ENCODE data around the gene GRM7.

GRM7 gene

DNA sequence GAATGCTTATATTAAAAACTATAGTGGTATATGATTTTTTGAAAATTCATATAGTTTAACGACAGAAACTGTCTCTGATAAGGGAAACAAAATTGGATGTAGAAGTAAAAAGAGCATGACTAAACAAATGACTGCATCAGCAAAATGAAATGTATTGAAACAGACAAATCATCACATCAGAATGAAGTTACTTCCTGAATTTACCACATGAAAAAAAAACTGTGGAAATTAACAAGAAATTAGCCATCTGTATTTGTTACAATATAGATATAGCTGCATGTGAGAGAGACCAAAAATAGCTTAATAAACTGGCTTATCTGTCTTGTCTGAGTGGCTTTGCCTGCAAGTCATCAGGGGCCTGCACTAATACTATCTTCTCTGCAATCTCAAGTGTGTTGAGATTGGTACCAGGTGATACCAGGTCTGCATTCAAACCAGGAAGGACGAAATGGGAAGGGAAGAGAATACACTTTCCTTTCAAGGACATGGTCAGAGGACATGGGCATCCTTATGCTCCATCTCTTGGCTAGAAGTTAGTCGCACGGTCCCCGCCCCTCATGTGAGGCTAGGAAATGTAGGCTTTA is 388.7 kb downstream of the GRM7 start:
- DNase-seq, result no peak

DNA sequence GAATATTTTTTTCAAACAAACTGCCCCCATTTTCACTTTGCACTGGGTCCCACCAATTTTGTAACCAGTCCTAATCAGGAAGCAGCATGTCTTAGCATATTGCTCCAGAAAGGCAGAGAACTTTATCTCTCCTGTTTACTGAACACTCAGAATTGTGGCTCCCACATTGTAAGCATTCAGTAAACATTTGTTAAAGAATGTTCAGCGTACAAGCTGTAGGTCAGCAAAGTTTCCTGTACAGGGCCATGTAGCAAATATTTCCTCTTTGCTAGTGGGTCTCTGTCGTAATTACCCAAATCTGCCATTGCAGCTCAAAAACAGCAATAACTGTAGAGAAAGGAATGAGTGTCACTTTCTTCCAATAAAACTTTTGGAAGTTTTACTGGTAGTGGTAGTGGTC is 393.3 kb downstream of the GRM7 start:
- no peak for DNase-seq

DNA sequence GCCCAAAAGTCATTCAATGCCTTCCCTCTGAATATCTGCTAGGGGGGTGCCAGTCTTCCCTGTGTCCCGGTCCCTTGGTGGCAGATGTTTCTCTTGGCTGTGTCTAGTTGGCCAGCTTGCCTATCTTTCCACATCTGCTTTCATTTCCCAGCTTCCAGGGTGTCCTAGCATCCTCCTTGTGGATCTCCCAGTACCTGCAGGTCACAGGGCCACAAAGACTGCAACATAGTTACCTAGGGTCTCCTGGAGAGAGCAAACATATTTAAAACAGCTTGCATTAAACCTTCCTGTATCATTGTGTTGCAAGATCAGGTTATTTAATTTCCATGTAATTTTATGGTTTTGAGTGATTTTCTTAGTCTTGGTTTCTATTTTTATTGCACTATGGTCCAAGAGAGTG is 400.1 kb downstream of the GRM7 start:
- no peak for DNase-seq

DNA sequence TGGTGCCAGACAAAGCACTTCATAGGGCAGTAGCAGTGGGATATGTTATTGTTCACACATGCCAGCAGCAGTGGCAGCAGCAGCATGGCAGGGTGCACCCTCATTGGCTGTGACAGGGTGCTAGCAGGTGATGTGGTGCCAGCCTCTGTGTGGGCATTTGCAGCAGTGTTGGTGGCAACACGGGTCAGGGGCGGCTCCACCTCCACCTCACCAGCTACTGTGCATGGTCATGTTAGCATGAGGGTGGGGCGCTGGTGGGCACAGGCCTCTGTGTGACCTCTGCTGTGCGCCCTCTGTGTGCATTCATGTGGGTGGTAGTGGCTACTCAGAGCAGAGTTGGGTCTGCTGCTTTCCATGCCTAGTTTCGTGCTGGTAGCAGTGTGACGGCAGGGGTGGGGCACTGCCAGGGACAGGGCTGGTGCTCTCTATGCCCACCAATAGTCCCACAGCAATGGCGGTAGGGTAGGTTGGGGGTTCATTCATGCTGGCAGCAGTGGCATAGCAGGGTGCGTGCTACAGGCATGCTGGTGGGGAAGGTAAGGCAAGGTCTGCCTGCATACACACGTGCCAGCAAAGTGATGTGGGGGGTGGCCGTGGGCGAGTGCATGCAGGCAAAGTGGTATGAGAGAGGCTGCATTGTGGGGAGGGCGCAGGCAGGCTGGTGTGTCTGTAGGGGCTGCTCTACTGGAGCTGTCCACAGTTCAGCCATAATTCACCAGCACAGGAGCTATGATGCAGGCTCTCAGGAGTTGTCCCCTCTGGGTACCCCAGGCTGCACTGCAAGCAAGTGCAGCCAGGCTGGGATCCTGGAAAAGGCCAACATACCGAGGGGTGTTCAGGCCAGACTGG is 402.7 kb downstream of the GRM7 start:
- DNase-seq, result no peak

DNA sequence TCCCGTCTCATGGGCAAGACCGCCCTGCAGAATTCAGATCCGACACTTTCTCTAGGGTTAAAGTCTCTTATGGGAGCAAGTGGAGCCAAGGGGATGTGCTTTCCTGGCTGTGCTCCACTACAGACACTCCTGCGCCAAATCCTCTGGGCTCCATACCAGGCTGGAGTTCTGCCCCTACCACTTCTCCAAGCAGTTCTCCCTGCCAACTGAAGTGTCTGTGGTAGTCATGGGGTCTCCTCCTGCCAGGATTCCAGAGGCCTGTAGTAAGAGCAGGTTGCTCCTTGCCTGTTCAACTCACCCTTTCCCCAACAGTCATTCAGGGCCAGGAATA is 403.2 kb downstream of the GRM7 start:
- DNase-seq, result no peak

- no peak for DNase-seq
Observed at GRCh38 chr3:7265736-7266135, 404.8 kb downstream of the GRM7 start.

- no peak for DNase-seq
Observed at GRCh38 chr3:7266551-7266950, 405.6 kb downstream of the GRM7 start.

GRCh38 chr3:7270731-7271130 is 409.8 kb downstream of the GRM7 start:
- DNase-seq, result no peak

DNA sequence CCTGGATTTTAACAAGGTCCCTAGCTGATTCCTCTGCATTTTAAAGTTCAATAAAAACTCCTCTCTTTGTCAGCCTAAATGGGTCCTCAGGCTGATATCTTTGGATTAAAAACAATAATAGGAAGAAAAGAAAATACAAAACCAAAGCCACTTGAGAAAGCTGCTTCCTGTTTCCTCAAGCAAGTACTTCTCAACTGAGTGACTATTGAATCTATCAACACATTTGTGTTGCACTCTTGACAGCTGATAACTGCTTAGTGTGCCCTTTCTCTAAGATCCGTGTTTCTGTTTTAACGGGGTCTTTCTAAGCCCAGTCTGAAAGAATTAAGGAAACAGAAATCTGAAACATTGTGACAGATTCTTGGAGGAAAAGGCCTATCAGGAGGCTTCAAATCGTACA is 410.7 kb downstream of the GRM7 start:
- DNase-seq, result no peak

DNA sequence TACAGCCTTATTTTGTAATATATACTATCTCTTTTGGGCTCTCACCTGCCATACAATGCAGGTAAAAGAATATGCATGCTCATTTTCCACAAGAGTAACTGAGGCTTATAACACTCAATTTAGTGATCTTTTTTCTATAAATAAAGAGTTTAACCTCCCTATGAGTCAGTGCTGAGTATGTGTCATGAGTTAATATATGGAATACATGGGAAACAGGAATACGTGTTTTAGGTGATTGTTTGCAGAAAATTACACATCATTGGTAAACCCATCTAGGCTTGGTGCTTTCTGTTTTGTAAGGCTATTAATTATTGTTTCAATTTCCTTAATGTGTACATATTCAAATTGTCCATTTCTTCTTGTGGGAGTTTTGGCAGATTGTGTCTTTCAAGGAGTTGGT is 411.3 kb downstream of the GRM7 start:
- no peak for DNase-seq

- DNase-seq, result no peak
Observed at GRCh38 chr3:7275396-7275795, 414.5 kb downstream of the GRM7 start.

GRCh38 chr3:7280318-7280717 is 419.4 kb downstream of the GRM7 start:
- DNase-seq, result no peak

- no peak for DNase-seq
Observed at GRCh38 chr3:7282988-7283387, 422.1 kb downstream of the GRM7 start.

GRCh38 chr3:7285505-7285904 is 424.6 kb downstream of the GRM7 start:
- peak; percentile 19 for DNase-seq

GRCh38 chr3:7288133-7288532 is 427.2 kb downstream of the GRM7 start:
- DNase-seq, result no peak

DNA sequence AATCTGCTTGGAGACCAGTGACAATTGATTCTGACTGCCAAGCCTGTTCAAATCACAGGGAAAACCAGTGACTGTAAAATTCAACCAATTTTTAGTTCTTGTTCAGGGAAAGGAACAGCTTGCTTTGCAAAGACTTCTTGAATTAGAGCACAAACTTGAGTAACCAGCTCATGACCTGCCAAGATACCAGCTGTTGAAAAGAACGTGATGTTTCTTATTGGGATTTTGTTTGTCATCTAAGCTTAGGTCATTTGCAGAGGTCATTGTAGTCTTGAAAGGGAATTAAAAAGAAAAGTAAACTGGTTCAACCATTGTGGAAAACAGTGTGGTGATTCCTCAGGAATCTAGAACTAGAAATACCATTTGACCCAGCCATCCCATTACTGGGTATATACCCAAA is 428.2 kb downstream of the GRM7 start:
- DNase-seq, result no peak

DNA sequence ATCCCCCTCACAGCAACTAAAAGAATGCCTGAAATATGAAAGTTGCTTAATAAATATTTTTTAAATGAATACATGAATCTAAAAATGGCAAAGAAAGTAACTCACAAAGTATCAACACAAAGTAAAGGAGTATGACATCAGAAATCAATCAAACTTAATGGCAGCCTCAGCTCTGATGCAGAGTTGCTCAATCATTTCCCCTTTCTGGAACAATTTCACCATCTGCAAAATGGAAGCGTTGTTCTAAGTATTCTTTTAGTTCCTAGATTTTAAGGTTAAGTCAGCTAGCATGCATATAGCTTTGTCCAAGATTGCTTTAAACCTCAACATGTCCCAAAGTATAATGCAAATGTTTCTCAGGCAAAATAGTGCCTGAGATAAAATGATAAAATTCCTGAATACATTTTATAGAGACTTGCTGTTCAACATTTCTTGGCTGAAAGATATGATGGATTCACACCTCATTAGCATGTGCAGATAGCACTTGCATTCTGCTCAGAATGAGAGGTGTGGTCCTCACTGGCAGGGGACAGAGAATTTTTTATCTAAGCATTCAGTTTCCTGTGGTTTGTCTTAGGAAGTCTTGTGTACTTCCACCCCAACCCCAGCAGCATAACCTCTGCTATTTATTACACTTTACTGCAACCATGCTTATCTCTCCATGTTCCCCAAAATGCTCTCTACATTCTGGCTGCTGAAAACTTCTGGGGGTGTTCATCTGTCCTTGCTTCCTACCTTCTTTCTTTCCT is 429.3 kb downstream of the GRM7 start:
- no peak for DNase-seq

DNA sequence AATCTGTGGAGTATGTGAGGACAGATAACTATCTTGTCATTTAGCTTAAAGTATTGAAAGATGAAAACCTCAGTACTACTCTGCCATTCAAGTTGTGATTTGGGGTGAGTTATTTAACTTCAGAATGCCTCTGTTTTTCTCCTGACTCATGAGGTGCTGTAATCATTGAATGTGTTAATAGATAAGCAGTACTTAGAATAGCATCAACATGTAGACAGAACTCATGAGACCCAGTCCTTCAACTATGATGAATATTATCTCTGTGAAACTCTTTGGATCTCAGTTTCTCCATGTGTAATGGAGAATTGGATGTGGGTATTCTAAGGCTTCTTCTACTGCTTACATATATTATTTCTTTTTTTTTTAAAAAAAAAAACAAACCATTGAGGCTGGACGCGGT is 431.4 kb downstream of the GRM7 start:
- no peak for DNase-seq

DNA sequence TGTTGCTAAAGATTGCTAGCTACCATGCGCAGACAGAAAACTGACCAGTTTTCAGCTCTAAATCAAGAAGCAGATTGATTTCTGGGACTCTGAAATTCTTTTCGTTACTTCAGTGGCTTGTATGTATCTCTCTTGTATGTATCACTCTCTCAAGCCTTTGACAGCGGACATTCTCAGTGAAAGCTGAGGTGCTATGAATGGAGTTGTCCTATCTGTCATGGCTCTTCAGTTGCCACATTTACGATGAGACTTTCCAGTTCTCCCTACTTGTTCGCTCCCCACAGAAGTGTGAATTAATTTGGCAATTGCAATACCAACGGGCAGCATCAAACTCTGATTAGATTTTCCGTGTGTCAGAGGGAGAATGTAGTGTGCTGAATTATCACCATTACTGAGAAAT is 432.4 kb downstream of the GRM7 start:
- DNase-seq, result no peak

GRCh38 chr3:7305561-7305960 is 444.6 kb downstream of the GRM7 start:
- DNase-seq, result no peak

- no peak for DNase-seq
Observed at GRCh38 chr3:7306901-7307300, 446.0 kb downstream of the GRM7 start.

DNA sequence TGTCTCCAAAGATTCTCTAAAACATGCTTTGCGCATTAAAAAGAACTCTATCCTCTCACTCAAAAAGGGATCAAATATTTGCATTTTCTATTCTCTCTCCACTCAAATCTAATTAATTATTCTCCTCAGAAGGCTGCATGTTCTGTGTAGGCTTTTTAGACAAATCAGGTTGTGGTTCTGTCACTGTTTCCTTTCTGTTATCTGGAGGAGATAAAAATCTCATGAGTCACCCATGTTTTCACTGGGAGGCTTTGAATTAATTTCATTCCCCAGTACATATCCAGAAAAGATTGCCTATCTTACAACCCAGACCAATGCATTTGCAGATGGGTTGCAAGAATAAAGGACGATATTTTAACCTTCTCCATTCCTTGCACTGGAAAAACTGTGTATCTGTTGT is 446.5 kb downstream of the GRM7 start:
- DNase-seq, result no peak

DNA sequence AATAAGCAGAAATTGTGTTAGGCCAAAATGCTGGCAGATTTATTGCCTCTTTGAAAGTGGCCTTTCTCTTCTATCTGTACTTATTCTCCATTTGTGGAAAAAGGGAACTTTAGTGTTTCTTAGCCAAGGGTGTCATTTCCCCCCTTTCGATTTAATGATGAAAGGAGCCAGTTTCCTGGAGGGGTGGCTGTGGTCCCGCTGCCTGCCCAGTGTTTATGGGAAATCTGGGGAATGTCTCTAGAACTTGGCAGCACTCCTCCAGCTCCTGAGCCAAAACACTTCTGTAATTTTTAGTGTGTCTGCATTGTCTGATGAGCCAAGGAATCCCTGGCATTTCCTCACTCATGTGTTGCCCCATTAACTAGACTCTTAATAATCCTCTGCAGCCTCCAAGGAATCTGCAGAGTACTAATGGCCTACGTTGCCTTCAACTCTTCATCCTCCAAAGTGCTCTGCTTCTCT is 448.8 kb downstream of the GRM7 start:
- DNase-seq, result no peak

- no peak for DNase-seq
Observed at GRCh38 chr3:7315037-7315436, 454.1 kb downstream of the GRM7 start.
